ENCODE data around the gene SMIM3.
A peak's percentile ranks its signal among the peaks of the same experiment; 100 is the strongest.

DNA sequence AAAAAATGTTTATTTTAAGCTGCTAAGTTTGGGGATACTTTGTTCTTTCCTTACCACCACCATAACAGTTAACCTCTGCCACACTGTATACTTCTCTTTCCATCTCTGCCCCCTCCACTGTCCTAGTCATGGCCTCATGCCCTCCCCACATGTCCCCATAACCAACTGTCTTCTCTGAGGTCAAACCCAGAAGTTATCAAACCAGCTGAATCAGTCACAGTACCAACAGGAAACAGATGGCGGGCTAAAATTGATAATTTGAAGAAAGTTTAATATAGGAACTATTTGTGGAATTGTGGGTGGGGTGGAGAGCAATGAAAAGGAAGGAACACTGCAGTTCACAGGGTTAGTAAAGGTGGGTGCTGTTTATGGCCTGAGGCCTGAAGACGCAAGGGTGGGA lies 14.0 kb upstream of the SMIM3 start:
- TF ChIP-seq, protein P1, sequence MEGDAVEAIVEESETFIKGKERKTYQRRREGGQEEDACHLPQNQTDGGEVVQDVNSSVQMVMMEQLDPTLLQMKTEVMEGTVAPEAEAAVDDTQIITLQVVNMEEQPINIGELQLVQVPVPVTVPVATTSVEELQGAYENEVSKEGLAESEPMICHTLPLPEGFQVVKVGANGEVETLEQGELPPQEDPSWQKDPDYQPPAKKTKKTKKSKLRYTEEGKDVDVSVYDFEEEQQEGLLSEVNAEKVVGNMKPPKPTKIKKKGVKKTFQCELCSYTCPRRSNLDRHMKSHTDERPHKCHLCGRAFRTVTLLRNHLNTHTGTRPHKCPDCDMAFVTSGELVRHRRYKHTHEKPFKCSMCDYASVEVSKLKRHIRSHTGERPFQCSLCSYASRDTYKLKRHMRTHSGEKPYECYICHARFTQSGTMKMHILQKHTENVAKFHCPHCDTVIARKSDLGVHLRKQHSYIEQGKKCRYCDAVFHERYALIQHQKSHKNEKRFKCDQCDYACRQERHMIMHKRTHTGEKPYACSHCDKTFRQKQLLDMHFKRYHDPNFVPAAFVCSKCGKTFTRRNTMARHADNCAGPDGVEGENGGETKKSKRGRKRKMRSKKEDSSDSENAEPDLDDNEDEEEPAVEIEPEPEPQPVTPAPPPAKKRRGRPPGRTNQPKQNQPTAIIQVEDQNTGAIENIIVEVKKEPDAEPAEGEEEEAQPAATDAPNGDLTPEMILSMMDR (IDR thresholded peaks at IDR 0.05; ENCODE audit: low read depth, low read length): no peak
- no peak for TF ChIP-seq POLR2A (IDR thresholded peaks at IDR 0.05; ENCODE audit: extremely low read depth, insufficient read length)
- peak; percentile 35; the same call in 1 of the 2 replicates for TF ChIP-seq MAX (IDR thresholded peaks at IDR 0.05; ENCODE audit: low read depth, low read length)
- no peak for TF ChIP-seq MYC (IDR thresholded peaks at IDR 0.05; ENCODE audit: low read depth, low read length)

Measured in NB4 (cell line).